ENCODE measurements around the gene PLD4. TPM values are rescaled to one million over a fixed set of nuclear protein-coding genes. Genes with fewer than 3 reads are reported as not detected.

The PLD4 gene
- total and polyA plus RNA-seq, 2 experiments from 2014 or later, result not detected

DNA sequence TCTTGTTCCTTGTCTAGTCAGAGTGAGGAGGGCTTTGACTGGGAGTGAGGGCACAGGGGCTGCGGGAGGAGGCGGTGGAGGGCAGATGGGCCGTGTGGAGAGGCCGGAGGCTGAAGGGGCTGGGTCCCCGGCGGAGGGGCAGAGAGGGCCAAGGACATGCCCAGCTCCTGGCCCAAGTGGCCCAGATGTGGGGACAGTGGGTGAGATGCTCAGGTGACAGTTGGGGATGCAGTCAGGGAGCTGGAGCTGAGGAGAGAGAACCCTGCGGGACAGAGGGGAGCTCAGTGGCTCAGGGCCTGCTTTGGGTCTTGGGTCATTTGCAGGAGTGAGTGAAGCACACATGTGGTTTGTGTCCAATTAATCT, 26.5 kb upstream of the PLD4 start:
- no peak overlapping the region for H3K27ac ChIP-seq (ENCODE audit: low read depth)
- H3K4me1 ChIP-seq (ENCODE audit: insufficient read depth), result no peaks in the 10 kb centered on the region
- Mint-ChIP-seq H3K9me3 (no peaks in the 10 kb centered on the region), H3K27me3 (ENCODE audit: insufficient read depth, low read depth, poor library complexity) (peaks cover 22% of the 10 kb centered on the region), H3K4me3 (no peak overlapping the region), H3K27ac (no peak overlapping the region), H3K4me1 (peaks cover 5% of the 10 kb centered on the region; the same call in 2 of the 3 replicates), H3K36me3 (ENCODE audit: low read depth) (no peaks in the 10 kb centered on the region)
- H3K4me2 ChIP-seq, result no peak overlapping the region
- H3F3A ChIP-seq (replicated peaks; ENCODE audit: low read depth), result no peaks in the 10 kb centered on the region
- H2AFZ ChIP-seq, result no peak overlapping the region
- H3K9me2 ChIP-seq (ENCODE audit: insufficient read depth), result no peaks in the 10 kb centered on the region
- no peaks in the 10 kb centered on the region for H3K36me3 ChIP-seq (ENCODE audit: insufficient read depth)
- H4K20me1 ChIP-seq (replicated peaks; ENCODE audit: insufficient read depth), result no peaks in the 10 kb centered on the region
- DNase-seq (ENCODE audit: low spot score), result no peak
- ATAC-seq, result no peak
- H3K79me2 ChIP-seq (replicated peaks; ENCODE audit: insufficient read depth), result no peaks in the 10 kb centered on the region
- TF ChIP-seq CREB1 (CRISPR knock-in tag; IDR thresholded peaks at IDR 0.05; ENCODE audit: low read depth), result no peak
- TF ChIP-seq EZH2phosphoT487 (IDR thresholded peaks at IDR 0.05; ENCODE audit: unreplicated experiment), result no peak
- TF ChIP-seq STAT1 (IDR thresholded peaks at IDR 0.05; ENCODE audit: unreplicated experiment), result no peak
- no peak for TF ChIP-seq EZH2 (IDR thresholded peaks at IDR 0.05; ENCODE audit: low read depth, unreplicated experiment)
- TF ChIP-seq, protein P1, sequence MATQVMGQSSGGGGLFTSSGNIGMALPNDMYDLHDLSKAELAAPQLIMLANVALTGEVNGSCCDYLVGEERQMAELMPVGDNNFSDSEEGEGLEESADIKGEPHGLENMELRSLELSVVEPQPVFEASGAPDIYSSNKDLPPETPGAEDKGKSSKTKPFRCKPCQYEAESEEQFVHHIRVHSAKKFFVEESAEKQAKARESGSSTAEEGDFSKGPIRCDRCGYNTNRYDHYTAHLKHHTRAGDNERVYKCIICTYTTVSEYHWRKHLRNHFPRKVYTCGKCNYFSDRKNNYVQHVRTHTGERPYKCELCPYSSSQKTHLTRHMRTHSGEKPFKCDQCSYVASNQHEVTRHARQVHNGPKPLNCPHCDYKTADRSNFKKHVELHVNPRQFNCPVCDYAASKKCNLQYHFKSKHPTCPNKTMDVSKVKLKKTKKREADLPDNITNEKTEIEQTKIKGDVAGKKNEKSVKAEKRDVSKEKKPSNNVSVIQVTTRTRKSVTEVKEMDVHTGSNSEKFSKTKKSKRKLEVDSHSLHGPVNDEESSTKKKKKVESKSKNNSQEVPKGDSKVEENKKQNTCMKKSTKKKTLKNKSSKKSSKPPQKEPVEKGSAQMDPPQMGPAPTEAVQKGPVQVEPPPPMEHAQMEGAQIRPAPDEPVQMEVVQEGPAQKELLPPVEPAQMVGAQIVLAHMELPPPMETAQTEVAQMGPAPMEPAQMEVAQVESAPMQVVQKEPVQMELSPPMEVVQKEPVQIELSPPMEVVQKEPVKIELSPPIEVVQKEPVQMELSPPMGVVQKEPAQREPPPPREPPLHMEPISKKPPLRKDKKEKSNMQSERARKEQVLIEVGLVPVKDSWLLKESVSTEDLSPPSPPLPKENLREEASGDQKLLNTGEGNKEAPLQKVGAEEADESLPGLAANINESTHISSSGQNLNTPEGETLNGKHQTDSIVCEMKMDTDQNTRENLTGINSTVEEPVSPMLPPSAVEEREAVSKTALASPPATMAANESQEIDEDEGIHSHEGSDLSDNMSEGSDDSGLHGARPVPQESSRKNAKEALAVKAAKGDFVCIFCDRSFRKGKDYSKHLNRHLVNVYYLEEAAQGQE (IDR thresholded peaks at IDR 0.05; ENCODE audit: unreplicated experiment), result no peak
- TF ChIP-seq ZNF114 (CRISPR knock-in tag; IDR thresholded peaks at IDR 0.05), result no peak
- no peak for TF ChIP-seq POLR2AphosphoS5 (IDR thresholded peaks at IDR 0.05; ENCODE audit: low read depth)
- TF ChIP-seq, protein P2, sequence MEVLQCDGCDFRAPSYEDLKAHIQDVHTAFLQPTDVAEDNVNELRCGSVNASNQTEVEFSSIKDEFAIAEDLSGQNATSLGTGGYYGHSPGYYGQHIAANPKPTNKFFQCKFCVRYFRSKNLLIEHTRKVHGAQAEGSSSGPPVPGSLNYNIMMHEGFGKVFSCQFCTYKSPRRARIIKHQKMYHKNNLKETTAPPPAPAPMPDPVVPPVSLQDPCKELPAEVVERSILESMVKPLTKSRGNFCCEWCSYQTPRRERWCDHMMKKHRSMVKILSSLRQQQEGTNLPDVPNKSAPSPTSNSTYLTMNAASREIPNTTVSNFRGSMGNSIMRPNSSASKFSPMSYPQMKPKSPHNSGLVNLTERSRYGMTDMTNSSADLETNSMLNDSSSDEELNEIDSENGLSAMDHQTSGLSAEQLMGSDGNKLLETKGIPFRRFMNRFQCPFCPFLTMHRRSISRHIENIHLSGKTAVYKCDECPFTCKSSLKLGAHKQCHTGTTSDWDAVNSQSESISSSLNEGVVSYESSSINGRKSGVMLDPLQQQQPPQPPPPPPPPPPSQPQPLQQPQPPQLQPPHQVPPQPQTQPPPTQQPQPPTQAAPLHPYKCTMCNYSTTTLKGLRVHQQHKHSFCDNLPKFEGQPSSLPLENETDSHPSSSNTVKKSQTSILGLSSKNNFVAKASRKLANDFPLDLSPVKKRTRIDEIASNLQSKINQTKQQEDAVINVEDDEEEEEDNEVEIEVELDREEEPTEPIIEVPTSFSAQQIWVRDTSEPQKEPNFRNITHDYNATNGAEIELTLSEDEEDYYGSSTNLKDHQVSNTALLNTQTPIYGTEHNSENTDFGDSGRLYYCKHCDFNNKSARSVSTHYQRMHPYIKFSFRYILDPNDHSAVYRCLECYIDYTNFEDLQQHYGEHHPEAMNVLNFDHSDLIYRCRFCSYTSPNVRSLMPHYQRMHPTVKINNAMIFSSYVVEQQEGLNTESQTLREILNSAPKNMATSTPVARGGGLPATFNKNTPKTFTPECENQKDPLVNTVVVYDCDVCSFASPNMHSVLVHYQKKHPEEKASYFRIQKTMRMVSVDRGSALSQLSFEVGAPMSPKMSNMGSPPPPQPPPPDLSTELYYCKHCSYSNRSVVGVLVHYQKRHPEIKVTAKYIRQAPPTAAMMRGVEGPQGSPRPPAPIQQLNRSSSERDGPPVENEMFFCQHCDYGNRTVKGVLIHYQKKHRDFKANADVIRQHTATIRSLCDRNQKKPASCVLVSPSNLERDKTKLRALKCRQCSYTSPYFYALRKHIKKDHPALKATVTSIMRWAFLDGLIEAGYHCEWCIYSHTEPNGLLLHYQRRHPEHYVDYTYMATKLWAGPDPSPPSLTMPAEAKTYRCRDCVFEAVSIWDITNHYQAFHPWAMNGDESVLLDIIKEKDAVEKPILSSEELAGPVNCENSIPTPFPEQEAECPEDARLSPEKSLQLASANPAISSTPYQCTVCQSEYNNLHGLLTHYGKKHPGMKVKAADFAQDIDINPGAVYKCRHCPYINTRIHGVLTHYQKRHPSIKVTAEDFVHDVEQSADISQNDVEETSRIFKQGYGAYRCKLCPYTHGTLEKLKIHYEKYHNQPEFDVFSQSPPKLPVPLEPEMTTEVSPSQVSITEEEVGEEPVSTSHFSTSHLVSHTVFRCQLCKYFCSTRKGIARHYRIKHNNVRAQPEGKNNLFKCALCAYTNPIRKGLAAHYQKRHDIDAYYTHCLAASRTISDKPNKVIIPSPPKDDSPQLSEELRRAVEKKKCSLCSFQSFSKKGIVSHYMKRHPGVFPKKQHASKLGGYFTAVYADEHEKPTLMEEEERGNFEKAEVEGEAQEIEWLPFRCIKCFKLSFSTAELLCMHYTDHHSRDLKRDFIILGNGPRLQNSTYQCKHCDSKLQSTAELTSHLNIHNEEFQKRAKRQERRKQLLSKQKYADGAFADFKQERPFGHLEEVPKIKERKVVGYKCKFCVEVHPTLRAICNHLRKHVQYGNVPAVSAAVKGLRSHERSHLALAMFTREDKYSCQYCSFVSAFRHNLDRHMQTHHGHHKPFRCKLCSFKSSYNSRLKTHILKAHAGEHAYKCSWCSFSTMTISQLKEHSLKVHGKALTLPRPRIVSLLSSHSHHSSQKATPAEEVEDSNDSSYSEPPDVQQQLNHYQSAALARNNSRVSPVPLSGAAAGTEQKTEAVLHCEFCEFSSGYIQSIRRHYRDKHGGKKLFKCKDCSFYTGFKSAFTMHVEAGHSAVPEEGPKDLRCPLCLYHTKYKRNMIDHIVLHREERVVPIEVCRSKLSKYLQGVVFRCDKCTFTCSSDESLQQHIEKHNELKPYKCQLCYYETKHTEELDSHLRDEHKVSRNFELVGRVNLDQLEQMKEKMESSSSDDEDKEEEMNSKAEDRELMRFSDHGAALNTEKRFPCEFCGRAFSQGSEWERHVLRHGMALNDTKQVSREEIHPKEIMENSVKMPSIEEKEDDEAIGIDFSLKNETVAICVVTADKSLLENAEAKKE (CRISPR knock-in tag; IDR thresholded peaks at IDR 0.05), result no peak
- no peak for TF ChIP-seq JUNB (IDR thresholded peaks at IDR 0.05; ENCODE audit: unreplicated experiment)
- TF ChIP-seq, protein P3, sequence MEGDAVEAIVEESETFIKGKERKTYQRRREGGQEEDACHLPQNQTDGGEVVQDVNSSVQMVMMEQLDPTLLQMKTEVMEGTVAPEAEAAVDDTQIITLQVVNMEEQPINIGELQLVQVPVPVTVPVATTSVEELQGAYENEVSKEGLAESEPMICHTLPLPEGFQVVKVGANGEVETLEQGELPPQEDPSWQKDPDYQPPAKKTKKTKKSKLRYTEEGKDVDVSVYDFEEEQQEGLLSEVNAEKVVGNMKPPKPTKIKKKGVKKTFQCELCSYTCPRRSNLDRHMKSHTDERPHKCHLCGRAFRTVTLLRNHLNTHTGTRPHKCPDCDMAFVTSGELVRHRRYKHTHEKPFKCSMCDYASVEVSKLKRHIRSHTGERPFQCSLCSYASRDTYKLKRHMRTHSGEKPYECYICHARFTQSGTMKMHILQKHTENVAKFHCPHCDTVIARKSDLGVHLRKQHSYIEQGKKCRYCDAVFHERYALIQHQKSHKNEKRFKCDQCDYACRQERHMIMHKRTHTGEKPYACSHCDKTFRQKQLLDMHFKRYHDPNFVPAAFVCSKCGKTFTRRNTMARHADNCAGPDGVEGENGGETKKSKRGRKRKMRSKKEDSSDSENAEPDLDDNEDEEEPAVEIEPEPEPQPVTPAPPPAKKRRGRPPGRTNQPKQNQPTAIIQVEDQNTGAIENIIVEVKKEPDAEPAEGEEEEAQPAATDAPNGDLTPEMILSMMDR (conservative IDR thresholded peaks at IDR 0.05; ENCODE audit: low read depth in 2 of 2), result no peak
- TF ChIP-seq ZNF331 (CRISPR knock-in tag; IDR thresholded peaks at IDR 0.05; ENCODE audit: low read depth), result no peak
- TF ChIP-seq, protein P4, sequence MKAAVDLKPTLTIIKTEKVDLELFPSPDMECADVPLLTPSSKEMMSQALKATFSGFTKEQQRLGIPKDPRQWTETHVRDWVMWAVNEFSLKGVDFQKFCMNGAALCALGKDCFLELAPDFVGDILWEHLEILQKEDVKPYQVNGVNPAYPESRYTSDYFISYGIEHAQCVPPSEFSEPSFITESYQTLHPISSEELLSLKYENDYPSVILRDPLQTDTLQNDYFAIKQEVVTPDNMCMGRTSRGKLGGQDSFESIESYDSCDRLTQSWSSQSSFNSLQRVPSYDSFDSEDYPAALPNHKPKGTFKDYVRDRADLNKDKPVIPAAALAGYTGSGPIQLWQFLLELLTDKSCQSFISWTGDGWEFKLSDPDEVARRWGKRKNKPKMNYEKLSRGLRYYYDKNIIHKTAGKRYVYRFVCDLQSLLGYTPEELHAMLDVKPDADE (IDR thresholded peaks at IDR 0.05), result no peak
- no peak for TF ChIP-seq NANOG (IDR thresholded peaks at IDR 0.05; ENCODE audit: borderline replicate concordance)
- H3K4me3 ChIP-seq, result no peak overlapping the region
- H3K27me3 ChIP-seq (ENCODE audit: insufficient read depth), result no peaks in the 10 kb centered on the region
